Measurements from ENCODE around the gene TMEM169.
"Not testable (repeated sequence)": the region's sequence is repeated elsewhere in the genome, so short reads cannot be mapped to it uniquely, and the experiment has no call there.

The TMEM169 gene

DNA sequence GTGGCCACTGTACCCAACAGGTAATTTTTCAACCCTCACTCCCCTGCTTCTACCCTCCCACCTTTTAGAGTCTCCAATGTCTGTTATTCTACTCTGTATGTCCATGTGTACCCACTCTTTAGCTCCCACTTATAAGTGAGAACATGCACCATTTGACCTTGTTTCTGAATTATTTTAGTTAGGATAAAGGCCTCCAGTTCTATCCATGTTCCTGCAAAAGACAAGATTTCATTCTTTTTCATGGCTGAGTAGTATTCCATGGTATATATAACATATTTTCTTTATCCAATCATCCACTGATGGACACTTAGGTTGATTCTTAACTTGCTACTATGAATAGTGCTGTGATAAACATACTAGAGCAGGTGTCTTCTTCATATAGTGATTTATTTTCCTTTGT lies 9.2 kb upstream of the TMEM169 start:
- no peak for DNase-seq

DNA sequence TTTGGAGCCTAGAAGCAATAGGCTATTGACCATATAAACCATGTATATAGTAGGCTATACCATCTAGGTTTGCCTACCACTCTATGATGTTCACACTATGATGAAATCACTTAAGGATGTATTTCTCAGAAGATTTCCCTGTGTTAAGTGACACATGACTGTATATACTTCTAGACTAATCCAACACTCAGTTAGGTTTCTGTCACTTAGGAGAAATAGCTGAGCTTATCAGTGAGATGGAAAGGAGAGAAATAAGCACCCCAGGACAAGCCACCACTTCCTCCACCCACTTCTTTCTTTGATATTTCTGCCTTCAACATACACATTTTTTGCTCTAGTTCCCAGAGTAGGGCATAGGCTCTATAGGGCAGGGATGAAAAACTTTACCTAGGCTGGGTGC lies 7.9 kb upstream of the TMEM169 start:
- DNase-seq = no peak

DNA sequence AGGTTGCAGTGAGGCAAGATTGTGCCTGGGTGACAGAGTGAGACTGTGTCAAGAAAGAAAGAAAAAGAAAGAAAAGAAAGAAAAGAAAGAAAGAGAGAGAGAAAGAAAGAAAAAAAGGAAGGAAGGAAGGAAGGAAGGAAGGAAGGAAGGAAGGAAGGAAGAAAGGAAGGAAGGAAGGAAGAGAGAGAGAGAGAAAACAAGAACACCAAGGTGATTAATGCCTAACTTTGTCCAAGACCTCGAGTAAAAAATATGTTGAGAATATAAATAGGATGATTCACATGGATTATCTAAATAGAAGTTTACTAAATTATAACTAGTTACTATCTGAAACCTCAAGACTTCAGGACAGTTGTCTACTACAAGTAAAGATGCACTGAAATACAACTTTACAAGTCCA lies 7.3 kb upstream of the TMEM169 start:
- no peak for DNase-seq

DNA sequence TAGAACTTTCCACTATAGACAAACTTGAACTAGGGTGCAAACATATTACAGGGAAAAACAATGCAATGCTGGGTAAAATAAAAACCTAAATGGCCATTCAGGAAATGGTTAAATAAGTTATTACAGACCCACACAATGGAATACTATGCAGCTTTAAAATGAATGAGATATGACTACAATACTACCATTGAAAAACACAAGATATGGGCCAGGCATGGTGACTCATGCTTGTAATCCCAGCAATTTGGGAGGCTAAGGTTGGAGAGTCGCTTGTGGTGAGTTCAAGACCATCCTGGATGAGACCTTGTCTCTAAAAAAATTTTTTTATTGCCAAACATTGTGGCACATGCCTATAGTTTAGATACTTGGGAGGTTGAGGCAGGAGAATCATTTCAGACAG lies 6.9 kb upstream of the TMEM169 start:
- no peak for DNase-seq

DNA sequence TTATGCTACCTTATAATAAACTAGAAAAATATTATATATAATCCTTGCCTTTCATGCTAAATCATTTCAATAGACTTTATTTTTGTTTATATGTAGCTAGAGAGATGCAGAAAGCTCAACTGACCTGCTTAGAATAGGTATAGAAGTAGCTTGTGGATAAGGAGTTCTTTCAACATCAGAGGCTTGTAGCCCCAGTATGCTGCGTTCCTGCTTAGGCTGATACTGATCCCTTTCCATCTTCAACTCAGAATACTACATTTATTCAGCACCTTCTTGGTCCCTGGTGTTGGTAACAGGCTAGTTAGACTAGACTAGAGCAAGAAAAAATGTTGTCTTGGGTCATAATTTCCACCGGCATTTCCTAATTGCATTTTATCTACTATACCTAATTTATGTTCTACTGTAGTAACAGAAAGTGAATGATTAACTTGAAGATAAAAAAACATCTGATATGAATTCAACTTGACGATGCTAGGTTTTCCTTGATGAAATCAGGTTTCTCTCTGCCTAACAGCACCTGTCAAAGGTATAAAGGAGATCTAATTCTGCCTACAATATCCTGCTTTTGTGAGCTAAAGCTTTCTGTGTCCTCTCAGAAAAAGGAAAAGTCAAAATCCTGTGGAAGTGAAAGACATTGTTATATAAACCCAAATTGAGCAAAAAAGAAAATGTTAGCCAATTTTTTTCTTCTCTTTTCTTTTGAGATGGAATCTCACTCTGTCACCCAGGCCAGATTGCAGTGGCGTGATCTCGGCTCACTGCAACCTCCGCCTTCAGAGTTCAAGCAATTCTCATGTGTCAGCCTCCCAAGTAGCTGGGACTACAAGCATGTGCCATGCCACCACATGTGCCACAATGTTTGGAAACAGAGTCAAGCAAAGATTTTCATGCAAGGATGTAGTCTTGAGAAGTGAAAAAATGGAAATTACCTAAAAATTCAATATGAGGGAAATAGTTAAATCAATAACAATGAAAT lies 5.9 kb upstream of the TMEM169 start:
- DNase-seq = no peak

DNA sequence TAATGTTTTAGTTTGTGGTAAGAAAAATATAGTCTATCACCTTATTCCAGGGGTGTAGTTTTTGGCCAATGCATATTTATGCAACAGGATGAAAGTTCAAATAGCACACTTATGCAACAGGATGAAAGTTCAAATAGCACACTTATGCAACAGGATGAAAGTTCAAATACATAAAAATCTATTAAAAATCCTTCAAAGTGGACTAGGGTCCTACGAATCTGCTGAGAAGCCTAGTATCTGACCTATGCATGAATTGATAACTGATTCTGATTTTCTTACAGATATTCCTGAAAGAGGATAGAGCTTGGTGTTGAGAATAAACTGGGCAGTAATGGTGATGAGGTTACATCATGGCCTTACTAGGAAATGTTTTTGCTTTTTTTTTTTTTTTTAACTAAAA lies 2.9 kb upstream of the TMEM169 start:
- DNase-seq = no peak

DNA sequence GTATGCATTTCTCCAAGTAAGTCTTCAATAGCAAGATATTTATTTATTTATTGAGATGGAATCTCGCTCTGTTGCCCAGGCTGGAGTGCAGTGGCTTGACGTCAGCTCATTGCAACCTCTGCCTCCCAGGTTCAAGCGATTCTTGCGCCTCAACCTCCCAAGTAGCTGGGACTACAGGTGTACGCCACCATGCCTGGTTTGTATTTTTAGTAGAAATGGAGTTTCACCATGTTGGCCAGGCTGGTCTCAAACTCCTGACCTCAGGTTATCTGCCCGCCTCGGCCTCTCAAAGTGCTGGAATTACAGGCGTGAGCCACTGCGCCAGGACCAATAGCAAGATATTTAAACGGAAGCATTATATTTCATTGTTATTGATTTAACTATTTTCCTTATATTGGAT lies 1.7 kb upstream of the TMEM169 start:
- not testable (repeated sequence) for DNase-seq

DNA sequence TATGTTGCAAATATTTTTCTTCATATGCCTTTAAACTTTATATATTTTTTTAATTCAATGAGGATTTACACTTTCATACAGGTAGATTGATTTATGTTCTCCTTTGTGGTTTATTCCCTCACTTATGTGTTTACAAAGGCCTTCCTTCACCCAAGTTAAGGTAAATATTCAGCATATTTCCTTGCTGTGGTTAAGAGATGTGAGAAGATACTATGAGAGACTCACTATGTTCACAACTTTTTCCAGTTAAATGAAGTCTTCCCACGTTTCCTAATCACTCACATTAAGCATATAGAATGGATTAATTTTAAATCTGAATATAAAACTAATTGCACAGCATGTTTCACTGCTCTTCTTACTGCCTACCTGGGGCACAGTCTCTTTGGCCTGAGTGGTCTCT lies 707 bp upstream of the TMEM169 start:
- no peak for DNase-seq

DNA sequence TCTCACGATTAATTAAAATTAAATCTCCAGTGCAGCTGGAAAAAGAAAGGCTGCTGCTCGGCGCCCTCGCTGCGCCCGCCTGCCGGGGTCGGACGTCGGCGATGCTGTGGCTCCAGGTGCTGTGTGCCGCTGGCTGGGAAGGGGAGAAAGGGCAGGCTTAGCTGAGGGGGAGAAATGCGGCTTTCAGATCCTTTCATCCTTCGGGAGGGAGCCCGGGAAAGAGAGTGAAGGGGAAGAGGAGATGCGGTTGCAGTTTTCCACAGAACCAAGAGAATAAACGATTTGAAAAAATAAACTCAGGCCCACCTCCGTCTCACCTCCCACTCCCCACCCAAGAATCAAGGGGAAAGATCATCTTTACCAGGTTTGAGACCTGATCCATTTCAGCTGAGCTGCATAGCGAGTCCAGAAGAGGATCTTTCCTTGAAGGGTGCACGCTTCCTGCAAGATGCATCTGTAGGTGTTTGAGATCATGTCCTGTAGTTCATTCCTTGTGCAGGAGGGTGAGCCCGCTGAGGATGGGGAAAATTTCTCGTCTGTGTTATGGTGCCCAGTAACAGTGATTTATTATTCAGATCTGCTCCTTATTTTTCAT lies 495 bp downstream of the TMEM169 start:
- DNase-seq = no peak

DNA sequence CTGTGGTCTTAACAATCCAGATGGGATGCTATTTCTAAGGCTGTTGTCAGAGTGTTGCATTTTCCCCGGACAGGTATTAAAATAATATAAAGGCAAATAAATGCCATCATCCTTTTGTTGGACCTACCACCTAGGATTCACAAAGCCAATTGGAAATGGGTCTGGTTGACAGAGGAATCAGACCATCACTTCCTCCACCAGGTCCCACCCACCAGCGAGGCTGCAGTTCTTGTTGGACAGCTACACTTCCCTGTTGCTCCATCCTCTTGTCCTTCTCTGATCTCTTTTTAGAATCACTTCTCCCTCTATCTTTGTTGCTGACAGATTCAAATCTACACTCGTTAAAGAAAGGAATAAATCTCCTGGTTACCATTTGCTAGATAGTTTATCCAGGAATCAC lies 1.1 kb downstream of the TMEM169 start:
- no peak for DNase-seq

DNA sequence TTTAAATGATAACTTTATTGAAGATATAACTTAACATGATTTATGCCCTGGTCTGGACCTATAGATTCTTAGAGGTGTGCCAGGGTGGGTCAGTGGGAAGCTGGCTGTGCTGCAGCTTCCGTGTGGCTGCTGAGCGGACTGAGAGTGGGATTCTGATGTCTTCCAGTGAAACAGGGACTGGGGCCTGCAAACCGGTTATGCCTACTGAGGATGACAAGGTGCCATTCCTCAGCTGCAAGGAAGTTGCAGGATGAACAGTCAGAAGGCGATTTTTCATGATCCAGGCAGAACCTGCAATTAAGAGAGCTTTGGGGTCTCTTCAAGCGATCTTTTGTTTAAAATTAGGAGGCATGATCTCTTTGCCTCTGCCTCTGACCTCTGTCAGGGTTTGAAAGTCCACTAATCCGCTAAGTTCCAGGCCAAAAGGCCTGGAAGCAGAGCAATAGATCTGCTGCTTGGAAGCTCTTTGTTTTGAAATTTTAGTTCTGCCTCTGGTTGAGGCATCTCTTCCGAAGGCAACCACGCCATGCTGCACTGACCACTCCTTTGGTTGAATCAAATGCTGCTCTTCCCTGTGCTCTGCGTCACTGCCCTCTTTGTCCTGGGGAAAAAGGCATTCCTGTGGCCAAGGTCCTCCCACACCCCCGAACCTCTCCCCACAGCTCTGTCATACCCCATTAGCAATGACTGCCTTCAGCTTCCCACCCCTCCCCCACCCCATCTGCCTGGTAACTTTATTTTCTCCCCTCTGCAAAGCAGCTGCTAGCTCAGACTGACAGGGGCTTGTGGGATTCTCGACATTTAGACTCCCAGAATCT lies 2.0 kb downstream of the TMEM169 start:
- peak; percentile 59 for DNase-seq

DNA sequence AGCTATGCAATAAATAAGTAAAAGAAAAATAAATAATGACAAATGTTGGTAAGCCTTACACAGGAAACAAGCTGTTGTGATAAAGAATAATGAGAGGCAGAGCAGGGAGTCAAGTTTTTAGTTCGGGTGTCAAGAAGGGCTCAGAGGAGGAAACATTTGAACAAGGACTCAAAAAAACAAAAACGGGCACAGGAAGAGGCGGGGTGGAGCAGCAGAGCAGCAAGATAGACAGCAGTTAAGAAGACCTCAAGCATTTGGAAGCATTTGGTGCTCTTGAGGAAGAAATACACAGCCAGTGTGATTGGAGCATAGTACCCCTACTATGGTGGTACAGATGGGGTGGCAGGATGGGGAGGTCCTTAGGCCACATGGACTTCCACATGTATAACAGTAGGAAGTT lies 2.8 kb downstream of the TMEM169 start:
- DNase-seq = no peak

DNA sequence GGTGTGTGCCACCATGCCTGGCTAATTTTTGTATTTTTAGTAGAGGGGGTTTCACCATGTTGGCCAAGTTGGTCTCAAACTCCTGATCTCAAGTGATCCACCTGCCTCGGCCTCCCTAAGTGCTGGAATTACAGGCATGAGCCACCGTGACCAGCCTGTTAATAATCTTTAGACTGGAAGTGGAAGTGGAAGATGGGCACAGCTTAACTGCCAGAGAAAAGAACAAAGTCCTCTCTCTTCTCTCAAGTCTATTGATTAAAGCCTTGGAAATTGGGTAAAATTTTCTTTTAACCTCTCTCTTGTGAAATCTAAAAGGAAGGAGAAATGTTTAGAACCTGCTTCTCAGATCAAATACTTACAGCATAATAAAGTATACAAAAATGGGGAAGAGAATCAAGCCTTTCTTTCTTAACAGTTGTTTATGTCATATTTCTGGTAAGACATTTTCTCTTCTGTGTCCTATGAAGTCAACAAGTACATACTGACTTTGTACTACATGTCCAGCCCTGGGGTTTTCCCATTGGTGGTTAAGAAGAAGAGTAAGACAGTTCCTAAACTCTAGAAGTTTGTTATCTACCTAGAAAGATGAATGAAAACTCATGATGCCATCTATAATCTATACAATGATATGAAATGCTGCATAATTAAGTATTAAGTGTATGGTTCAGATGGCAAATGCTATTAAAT lies 4.6 kb downstream of the TMEM169 start:
- no peak for DNase-seq

DNA sequence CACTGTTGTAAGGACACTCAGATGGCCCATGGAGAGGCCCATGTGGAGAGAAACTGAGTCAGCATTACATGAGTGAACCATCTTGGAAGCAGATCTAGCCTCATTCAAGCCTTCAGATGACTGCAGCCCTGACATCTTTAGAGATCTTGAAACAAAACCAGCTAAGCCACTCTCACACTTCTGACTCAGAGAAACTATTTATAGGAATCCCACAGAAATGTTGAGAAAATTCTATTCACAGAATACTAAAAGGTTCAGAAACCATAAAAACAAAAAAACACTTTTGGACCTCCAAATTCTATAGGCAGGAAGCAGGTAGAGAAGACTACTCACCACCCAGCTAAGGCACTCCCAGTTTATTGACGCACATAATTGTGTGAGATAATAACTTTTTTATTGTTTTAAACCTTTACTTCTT lies 8.7 kb downstream of the TMEM169 start:
- no peak for DNase-seq

DNA sequence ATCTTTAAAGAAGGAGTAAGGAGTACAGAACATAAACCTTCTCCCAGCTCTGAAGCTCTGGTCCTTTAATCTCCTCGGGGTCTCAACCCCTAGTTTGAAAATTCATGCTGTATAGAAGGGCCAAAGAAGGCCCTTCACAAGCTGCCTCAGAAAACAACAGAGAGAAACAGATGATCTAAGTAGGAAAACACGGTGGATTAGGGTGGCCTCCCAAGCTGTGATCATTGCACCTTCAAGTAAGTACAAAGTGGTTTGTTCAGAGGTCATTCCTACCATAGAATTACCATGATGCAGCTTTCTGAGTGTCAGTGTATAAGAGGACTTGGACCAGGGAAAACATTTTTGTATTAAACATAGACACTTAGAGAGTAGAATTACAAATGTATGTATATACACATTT lies 10.9 kb downstream of the TMEM169 start:
- no peak for DNase-seq

DNA sequence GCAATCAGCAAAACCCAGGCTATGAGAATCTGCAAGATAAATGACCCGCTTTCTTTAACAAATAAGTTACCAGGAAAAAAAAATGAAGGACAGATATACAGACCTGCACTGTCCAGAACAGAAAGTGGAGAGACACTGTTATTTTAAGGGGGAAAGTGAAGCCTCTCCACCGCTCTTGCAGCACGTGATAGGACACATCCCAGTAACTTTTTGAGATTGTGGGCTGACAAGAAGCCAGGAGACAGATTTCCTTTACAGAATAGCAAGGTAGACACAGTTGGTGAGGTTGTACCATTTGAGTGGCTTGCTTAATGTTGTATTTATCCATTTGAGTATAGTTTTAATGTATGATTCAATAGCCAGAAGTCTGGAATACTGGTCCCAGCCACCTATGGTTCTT lies 13.0 kb downstream of the TMEM169 start:
- no peak for DNase-seq

DNA sequence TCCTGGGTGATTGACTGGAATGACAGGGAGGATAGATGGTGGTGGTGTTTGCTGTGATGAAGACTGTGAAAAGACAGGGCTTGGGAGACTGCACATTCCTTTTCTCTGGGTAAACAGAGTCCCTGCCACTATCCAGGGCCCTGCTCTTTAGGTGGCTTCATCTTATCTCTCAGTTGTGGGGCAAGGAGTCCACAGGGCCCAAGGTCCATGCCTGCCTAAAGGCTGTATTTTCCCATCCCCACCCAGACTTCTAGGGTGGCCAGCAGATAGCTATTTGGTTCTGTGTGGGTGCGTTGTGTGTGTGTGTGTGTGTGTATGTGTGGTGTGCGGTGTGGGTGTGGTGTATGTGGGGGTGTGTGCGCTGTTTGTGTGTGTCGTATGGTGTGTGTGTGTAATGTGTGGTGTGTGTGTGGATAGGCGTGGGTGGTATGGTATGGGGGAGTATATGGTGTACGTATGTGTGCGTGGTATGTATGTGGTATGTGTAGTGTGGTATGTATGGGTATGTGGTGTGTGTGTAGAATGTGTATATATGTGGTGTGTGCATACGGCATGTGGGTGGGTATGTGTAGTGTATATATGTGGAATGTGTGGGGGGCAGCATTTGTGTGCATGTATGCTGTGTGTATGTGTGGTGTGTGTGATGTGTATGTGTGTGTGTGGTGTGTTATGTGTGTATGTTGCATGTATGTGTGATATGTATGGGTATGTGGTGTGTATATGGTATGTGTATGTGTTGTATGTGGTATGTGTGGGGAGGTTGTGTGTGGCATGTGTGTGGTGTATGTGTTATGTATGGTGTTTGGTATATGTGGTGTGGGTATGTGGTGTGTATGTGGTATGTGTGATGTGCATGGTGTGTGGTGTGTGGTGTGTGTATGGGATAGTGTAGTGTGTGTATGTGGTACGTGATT lies 17.0 kb downstream of the TMEM169 start:
- DNase-seq = no peak

DNA sequence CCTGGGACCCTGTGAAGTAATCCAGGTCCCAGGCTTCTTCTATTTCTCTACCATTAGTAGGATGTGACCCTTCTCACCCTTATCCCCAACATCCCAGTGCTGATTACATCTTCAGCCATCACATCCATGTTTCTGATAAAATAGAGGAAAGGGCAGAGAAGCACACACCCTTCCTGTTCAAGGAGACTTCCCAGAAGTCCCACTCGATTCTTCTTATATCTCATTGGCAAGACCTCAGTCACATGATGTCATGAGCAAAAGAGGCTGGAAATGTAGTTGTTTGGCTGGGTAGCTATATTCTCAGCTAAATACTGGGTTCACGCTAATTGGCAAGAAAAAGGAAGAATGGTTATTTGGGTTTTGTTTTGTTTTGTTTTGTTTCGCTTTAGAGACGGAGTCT lies 19.4 kb downstream of the TMEM169 start:
- DNase-seq = no peak

DNA sequence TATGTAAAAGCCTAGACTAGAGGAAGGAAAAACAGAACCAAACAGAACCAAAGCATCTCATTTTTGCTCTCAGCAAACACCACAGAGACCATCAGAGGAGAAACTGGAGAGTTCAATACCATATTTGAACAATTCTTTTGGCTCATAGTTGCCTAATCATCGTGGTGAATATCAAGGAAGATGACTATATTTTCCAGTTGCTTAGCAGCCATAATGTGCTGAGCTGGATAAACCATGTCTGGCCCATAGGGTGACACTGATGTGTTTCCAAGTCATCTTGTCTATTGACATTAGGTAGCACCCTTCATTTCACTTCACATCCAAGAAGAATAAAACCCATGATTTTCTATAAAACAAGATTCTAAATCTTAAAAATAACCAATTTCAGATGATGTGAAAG lies 21.5 kb downstream of the TMEM169 start:
- no peak for DNase-seq

DNA sequence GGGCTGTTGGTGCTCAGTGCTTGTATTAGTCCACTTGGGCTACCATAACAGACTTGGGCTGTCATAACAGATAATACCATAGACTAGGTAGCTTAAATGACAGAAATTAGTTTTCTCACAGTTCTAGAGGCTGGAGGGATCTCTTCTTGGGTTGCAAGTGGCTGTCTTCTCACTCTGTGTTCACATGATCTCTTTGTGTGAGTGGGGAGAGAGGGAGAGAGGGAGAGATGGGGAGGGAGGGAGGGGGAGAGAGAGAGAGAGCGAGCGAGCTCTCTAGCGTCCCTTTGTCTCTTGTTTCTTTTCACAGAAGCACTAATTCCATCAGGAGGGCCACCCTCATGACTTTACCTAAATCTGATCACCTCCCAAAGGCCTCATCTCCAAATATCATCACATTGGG lies 23.0 kb downstream of the TMEM169 start:
- DNase-seq = no peak

DNA sequence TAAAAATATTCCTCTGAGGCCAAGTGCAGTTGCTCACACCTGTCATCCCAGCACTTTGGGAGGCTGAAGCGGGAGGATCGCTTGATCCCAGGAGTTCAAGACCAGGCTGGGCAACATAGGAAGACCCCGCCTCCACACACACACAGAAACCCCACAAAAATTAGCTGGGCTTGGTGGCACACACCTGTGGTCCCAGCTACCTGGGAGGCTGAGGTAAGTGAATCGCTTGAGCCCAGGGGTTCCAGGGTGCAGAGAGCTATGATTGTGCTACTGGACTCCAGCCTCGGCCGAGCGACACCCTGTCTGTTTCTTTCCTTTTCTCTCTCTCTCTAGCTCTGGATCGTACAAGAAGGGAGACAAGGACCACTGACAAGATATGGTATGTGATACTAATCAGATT lies 25.6 kb downstream of the TMEM169 start:
- no peak for DNase-seq

DNA sequence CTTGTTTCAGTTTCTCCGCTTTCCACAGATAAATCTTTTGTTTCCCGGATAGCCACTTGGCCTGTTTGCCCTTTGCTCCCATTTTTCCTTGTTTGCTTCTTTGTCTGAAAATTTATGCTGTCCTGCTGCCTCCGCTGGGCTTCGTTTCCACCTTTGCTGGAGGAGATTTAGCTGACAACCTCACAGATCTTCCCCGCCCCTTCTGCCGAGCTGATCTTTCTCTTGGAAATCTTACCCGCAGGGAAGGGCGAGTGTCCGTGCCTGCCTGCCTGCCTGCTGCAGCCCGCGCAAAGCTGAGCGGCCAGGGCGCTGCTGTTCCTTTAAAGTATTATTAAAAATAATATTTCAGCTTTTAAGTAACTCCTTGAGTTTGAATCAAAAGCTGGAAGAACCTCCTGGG lies 26.0 kb downstream of the TMEM169 start:
- no peak for DNase-seq
